HepG2 (cell line): Measurements from ENCODE around the gene ANKS1B. TPM values are rescaled to one million over a fixed set of nuclear protein-coding genes. Genes with fewer than 3 reads are reported as not detected.

Source experiments
- ATAC-seq: fragments of 200-7000 bp; cut with Tn5 transposase; 3 replicates; pipeline ENCODE4 v1.9.1; 2020; ENCODE audit warnings: mild to moderate bottlenecking, moderate library complexity
- BruUV-seq: library from RNA; stranded (reverse); fragments of 400-500 nt; replicated peaks from 2 replicates; lab custom pipeline; 2021; lab: Mats Ljungman, UMichigan
- CTCF ChIA-PET: fragments of 300-600 bp; formaldehyde crosslinking; extraction: SDS; loops from one replicate; lab custom pipeline; 2021; ENCODE audit warnings: low total read pairs, inconsistent platforms, low intra/inter-chr PET ratio; lab: Yijun Ruan, JAX
- POLR2A ChIA-PET: fragments of 350-600 bp; sonication (Branson Sonifier 250); formaldehyde crosslinking; loops from one replicate; lab custom pipeline; 2020; ENCODE audit warnings: antibody characterized with exemption, inconsistent platforms; lab: Yijun Ruan, JAX
- DNase-seq: peaks from one replicate; pipeline ENCODE4 v3.0.0-alpha.2; 2015; ENCODE audit warnings: low spot score
- FAIRE-seq: peaks from 3 replicates; lab custom pipeline; 2011; peaks lifted over from hg19 to GRCh38; lab: Jason Lieb, UNC
- H2AFZ ChIP-seq: one replicate; pipeline ENCODE4 v1.6.1; 2011; ENCODE audit warnings: low read length, inconsistent platforms
- H3K27ac ChIP-seq: fragments of 300-600 bp; 3 replicates; pipeline ENCODE4 v1.8.0; 2011; ENCODE audit warnings: mixed run types, mild to moderate bottlenecking, mixed read lengths, low read length, inconsistent platforms; ENCODE audit not compliant: insufficient read depth; ENCODE audit errors: extremely low read length
- H3K27me3 ChIP-seq, 2 experiments: fragments of 200-600 bp in 1 of 2; 2 replicates in 1 of 2; 3 replicates in 1 of 2; pipeline versions ENCODE4 v1.6.0 to v1.8.0; 2011; ENCODE audit warnings: low read length in 2 of 2, mild to moderate bottlenecking in 2 of 2, moderate library complexity in 2 of 2, inconsistent platforms in 1 of 2; ENCODE audit not compliant: insufficient read depth in 2 of 2, control insufficient read depth in 1 of 2
- H3K36me3 ChIP-seq, 2 experiments: fragments of 200-600 bp in 1 of 2; replicated peaks in 1 of 2; 2 replicates in 1 of 2; 3 replicates in 1 of 2; pipeline versions ENCODE4 v1.5.1 to v1.8.0; 2011; ENCODE audit warnings: low read length in 2 of 2, inconsistent platforms in 1 of 2; ENCODE audit not compliant: insufficient read depth in 2 of 2, control insufficient read depth in 1 of 2
- H3K4me1 ChIP-seq: 2 replicates; pipeline ENCODE4 v1.5.1; 2012; ENCODE audit warnings: low read length, inconsistent platforms; ENCODE audit not compliant: insufficient read depth
- H3K4me2 ChIP-seq: 2 replicates; pipeline ENCODE4 v1.6.0; 2011; ENCODE audit warnings: low read depth, low read length, inconsistent platforms
- H3K4me3 ChIP-seq, 3 experiments: fragments of 200-600 bp in 1 of 3; sonication (generic), shearing (Covaris generic) in 1 of 3; replicated peaks in 1 of 3; 2 replicates each; pipeline ENCODE4 v1.5.1; 2011 to 2016; ENCODE audit warnings: low read length in 3 of 3, inconsistent platforms in 2 of 3, low read depth in 2 of 3, mild to moderate bottlenecking in 2 of 3, control low read depth in 1 of 3, mixed read lengths in 1 of 3; ENCODE audit not compliant: insufficient read depth in 1 of 3
- H3K79me2 ChIP-seq: one replicate; pipeline ENCODE4 v1.6.1; 2011; ENCODE audit warnings: low read length, inconsistent platforms; ENCODE audit not compliant: insufficient read depth
- H3K9ac ChIP-seq: 2 replicates; pipeline ENCODE4 v1.6.0; 2011; ENCODE audit warnings: mild to moderate bottlenecking, low read depth, low read length, inconsistent platforms; ENCODE audit not compliant: insufficient read depth
- H3K9me3 ChIP-seq: 2 replicates; pipeline ENCODE4 v1.5.1; 2012; ENCODE audit warnings: mild to moderate bottlenecking, low read length
- H4K20me1 ChIP-seq: 2 replicates; pipeline ENCODE4 v1.6.0; 2011; ENCODE audit warnings: inconsistent platforms, mild to moderate bottlenecking, low read length, moderate library complexity; ENCODE audit not compliant: insufficient read depth
- ERF ChIP-seq: IDR thresholded peaks from 2 replicates; pipeline ENCODE4 v1.6.1; 2018; ENCODE audit warnings: missing biosample characterization, missing genetic modification reagents
- FOXA3 ChIP-seq: IDR thresholded peaks from 2 replicates; pipeline ENCODE4 v1.6.1; 2016; ENCODE audit warnings: missing genetic modification reagents, missing compliant biosample characterization
- IRX3 ChIP-seq: sonication (generic); formaldehyde crosslinking; IDR thresholded peaks from 2 replicates; pipeline ENCODE4 v1.8.1; 2023; ENCODE audit warnings: mild to moderate bottlenecking, low read depth, missing genetic modification reagents, borderline replicate concordance
- KLF12 ChIP-seq: sonication (generic); formaldehyde crosslinking; IDR thresholded peaks from 2 replicates; pipeline ENCODE4 v1.4.0; 2020; ENCODE audit warnings: missing genetic modification reagents, borderline replicate concordance
- MEIS1 ChIP-seq: sonication (generic); formaldehyde crosslinking; IDR thresholded peaks from 2 replicates; pipeline ENCODE4 v1.9.0; 2021; ENCODE audit warnings: mild to moderate bottlenecking, missing genetic modification reagents, moderate library complexity, borderline replicate concordance
- MXD4 ChIP-seq: IDR thresholded peaks from 2 replicates; pipeline ENCODE4 v1.6.1; 2016; ENCODE audit warnings: mild to moderate bottlenecking, missing biosample characterization, missing genetic modification reagents
- PHF5A ChIP-seq: IDR thresholded peaks from one replicate; pipeline ENCODE4 v1.6.1; 2018; ENCODE audit warnings: low read depth, missing genetic modification reagents; ENCODE audit not compliant: unreplicated experiment
- REL ChIP-seq: sonication (generic); formaldehyde crosslinking; conservative IDR thresholded peaks from 2 replicates; pipeline ENCODE4 v1.8.0; 2022; ENCODE audit warnings: mild to moderate bottlenecking, missing genetic modification reagents, moderate library complexity
- ZNF563 ChIP-seq: sonication (generic); formaldehyde crosslinking; IDR thresholded peaks from 2 replicates; pipeline ENCODE4 v1.8.0; 2022; ENCODE audit warnings: mild to moderate bottlenecking, moderate library complexity, missing genetic modification reagents
- ZNF567 ChIP-seq: sonication (generic); formaldehyde crosslinking; IDR thresholded peaks from 2 replicates; pipeline ENCODE4 v1.8.1; 2023; ENCODE audit warnings: mild to moderate bottlenecking, missing genetic modification reagents, borderline replicate concordance
- ZNF713 ChIP-seq: sonication (generic); formaldehyde crosslinking; IDR thresholded peaks from 2 replicates; pipeline ENCODE4 v1.4.0; 2020; ENCODE audit warnings: mild to moderate bottlenecking, missing genetic modification reagents
- ZSCAN29 ChIP-seq: sonication (generic); formaldehyde crosslinking; conservative IDR thresholded peaks from 2 replicates; pipeline ENCODE4 v1.4.0; 2020; ENCODE audit warnings: mild to moderate bottlenecking, missing genetic modification reagents
- WGBS: methylation state at CpG from one replicate; pipeline ENCODE4 v1.1.6; 2017; ENCODE audit warnings: low lambda C conversion rate; 5-methylcytosine and 5-hydroxymethylcytosine counted together
- in situ Hi-C: cut with HindIII; loops from 2 replicates; pipeline ENCODE4 v1.10.0; 2017; ENCODE audit warnings: low pct_unique_long_range_greater_than_20kb; ENCODE audit not compliant: extremely low pct_ligation_motif_present
- intact Hi-C: fragments of 100-400 bp; cut with micrococcal nuclease; formaldehyde crosslinking; loops from one replicate; pipeline ENCODE4 v1.10.0; 2022; ENCODE audit not compliant: unreplicated experiment
- polyA plus RNA-seq, 8 experiments: library from polyadenylated mRNA; depleted of rRNA in 3 of 8; stranded (reverse) in 7 of 8; unstranded in 1 of 8; fragments of >200 nt; fragmentation: Illumina TruSeq in 4 of 8; extraction: Trizol in 4 of 8; gene quantifications; 2 replicates each; pipeline versions ENCODE4 v1.2.1 to v1.2.3, GENCODE V29; 2011 to 2016; ENCODE audit warnings: low read depth in 4 of 8, missing spikeins in 1 of 8, mixed read lengths in 1 of 8; ENCODE audit not compliant: insufficient read depth in 1 of 8
- total RNA-seq, 5 experiments: library from RNA; depleted of rRNA; stranded (reverse); fragments of >200 nt; fragmentation: Illumina TruSeq; extraction: Trizol; gene quantifications; 2 replicates each; pipeline ENCODE4 v1.2.3, GENCODE V29; 2016; ENCODE audit warnings: low read depth in 1 of 5
- TF ChIP-seq, protein P1 (sequence below): sonication (generic); formaldehyde crosslinking; IDR thresholded peaks from 2 replicates; pipeline ENCODE4 v1.8.1; 2022; ENCODE audit warnings: mild to moderate bottlenecking, missing genetic modification reagents
- TF ChIP-seq, protein P2 (sequence below): sonication (generic); formaldehyde crosslinking; IDR thresholded peaks from 2 replicates; pipeline ENCODE4 v1.4.0; 2020; ENCODE audit warnings: missing genetic modification reagents
- TF ChIP-seq, protein P3 (sequence below): sonication (generic); formaldehyde crosslinking; IDR thresholded peaks from 2 replicates; pipeline ENCODE4 v1.9.0; 2021; ENCODE audit warnings: missing genetic modification reagents, mild to moderate bottlenecking, borderline replicate concordance
- TF ChIP-seq, protein P4 (sequence below): sonication (generic); formaldehyde crosslinking; conservative IDR thresholded peaks from 2 replicates; pipeline ENCODE4 v1.4.0; 2020; ENCODE audit warnings: missing genetic modification reagents
- TF ChIP-seq, protein P5 (sequence below): sonication (generic); formaldehyde crosslinking; IDR thresholded peaks from 2 replicates; pipeline ENCODE4 v1.4.0; 2020; ENCODE audit warnings: missing genetic modification reagents

The ANKS1B gene
- total and polyA plus RNA-seq, 2 of the 13 experiments (the other 11 are each of a cell fraction or from before 2014, with no cell fraction given): 0.15 TPM; not detected in 1

DNA sequence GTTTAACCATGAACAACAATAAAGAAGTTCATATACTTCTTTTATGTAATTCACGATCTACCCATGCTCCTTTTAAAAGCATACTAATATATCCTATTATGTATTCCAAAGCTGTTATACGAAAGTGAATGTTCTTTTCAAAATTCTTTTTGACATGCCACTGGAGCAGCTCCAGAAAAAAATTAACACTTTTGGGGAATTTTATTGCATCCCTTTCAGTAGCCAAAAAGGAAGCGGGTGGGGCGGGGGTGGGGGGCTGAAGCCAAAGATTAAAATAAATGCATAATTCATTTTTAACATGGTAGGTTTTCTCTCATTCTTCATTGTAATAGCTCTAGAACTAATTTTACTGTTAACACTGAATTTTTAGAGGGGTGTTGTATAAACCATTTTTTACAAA lies 123.0 kb downstream of the ANKS1B start (continued):
- TF ChIP-seq, protein P1, sequence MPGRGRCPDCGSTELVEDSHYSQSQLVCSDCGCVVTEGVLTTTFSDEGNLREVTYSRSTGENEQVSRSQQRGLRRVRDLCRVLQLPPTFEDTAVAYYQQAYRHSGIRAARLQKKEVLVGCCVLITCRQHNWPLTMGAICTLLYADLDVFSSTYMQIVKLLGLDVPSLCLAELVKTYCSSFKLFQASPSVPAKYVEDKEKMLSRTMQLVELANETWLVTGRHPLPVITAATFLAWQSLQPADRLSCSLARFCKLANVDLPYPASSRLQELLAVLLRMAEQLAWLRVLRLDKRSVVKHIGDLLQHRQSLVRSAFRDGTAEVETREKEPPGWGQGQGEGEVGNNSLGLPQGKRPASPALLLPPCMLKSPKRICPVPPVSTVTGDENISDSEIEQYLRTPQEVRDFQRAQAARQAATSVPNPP (CRISPR knock-in tag): no peak
- TF ChIP-seq, protein P2, sequence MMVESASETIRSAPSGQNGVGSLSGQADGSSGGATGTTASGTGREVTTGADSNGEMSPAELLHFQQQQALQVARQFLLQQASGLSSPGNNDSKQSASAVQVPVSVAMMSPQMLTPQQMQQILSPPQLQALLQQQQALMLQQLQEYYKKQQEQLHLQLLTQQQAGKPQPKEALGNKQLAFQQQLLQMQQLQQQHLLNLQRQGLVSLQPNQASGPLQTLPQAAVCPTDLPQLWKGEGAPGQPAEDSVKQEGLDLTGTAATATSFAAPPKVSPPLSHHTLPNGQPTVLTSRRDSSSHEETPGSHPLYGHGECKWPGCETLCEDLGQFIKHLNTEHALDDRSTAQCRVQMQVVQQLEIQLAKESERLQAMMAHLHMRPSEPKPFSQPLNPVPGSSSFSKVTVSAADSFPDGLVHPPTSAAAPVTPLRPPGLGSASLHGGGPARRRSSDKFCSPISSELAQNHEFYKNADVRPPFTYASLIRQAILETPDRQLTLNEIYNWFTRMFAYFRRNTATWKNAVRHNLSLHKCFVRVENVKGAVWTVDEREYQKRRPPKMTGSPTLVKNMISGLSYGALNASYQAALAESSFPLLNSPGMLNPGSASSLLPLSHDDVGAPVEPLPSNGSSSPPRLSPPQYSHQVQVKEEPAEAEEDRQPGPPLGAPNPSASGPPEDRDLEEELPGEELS (CRISPR knock-in tag): no peak
- TF ChIP-seq ZSCAN29 (CRISPR knock-in tag) (no peak), ERF (no peak)
- TF ChIP-seq, protein P3, sequence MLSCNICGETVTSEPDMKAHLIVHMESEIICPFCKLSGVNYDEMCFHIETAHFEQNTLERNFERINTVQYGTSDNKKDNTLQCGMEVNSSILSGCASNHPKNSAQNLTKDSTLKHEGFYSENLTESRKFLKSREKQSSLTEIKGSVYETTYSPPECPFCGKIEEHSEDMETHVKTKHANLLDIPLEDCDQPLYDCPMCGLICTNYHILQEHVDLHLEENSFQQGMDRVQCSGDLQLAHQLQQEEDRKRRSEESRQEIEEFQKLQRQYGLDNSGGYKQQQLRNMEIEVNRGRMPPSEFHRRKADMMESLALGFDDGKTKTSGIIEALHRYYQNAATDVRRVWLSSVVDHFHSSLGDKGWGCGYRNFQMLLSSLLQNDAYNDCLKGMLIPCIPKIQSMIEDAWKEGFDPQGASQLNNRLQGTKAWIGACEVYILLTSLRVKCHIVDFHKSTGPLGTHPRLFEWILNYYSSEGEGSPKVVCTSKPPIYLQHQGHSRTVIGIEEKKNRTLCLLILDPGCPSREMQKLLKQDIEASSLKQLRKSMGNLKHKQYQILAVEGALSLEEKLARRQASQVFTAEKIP: no peak

DNA sequence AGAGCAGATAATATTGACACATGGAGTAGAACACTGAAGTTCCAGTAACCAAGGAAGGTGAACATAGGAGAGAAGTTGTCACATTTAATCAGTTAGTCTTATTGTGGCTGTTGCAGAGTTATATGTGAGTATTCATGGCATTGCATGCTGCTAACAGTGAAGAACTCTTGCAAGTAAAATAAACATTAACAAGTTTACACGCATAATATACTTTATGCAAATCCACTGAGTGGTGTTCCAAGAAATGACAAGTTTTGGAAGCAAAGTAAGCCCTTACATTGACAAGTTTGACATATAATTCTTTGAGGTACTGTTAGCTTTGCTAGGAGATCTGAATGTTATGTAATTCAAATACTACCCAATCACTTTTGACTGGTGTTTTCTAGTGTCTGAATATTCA lies 125.6 kb downstream of the ANKS1B start:
- no peak for FAIRE-seq
- POLR2A ChIA-PET: no interaction called here
- 0% methylated on average over 1 of the region's 1 CpG for WGBS
- TF ChIP-seq KLF12 (CRISPR knock-in tag) (no peak), PHF5A (CRISPR knock-in tag) (no peak), MEIS1 (no peak), FOXA3 (CRISPR knock-in tag) (no peak), REL (CRISPR knock-in tag) (no peak), MXD4 (CRISPR knock-in tag) (no peak), IRX3 (CRISPR knock-in tag) (no peak), ZNF563 (CRISPR knock-in tag) (no peak), ZNF713 (no peak), ZNF567 (CRISPR knock-in tag) (no peak)
- TF ChIP-seq, protein P4, sequence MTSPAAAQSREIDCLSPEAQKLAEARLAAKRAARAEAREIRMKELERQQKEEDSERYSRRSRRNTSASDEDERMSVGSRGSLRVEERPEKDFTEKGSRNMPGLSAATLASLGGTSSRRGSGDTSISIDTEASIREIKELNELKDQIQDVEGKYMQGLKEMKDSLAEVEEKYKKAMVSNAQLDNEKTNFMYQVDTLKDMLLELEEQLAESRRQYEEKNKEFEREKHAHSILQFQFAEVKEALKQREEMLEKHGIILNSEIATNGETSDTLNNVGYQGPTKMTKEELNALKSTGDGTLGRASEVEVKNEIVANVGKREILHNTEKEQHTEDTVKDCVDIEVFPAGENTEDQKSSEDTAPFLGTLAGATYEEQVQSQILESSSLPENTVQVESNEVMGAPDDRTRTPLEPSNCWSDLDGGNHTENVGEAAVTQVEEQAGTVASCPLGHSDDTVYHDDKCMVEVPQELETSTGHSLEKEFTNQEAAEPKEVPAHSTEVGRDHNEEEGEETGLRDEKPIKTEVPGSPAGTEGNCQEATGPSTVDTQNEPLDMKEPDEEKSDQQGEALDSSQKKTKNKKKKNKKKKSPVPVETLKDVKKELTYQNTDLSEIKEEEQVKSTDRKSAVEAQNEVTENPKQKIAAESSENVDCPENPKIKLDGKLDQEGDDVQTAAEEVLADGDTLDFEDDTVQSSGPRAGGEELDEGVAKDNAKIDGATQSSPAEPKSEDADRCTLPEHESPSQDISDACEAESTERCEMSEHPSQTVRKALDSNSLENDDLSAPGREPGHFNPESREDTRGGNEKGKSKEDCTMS: no peak
- TF ChIP-seq, protein P5, sequence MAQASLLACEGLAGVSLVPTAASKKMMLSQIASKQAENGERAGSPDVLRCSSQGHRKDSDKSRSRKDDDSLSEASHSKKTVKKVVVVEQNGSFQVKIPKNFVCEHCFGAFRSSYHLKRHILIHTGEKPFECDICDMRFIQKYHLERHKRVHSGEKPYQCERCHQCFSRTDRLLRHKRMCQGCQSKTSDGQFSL (CRISPR knock-in tag): no peak

More for the DNA sequence above, 125.6 kb downstream of the ANKS1B start:
- Histone ChIP-seq H3K4me1 (no peaks in the 10 kb centered on the region), H2AFZ (no peak overlapping the region), H3K4me2 (no peak overlapping the region), H3K27me3 (no peaks in the 10 kb centered on the region), H3K9me3 (no peaks in the 10 kb centered on the region), H3K9ac (no peak overlapping the region), H3K36me3 (no peaks in the 10 kb centered on the region), H4K20me1 (no peaks in the 10 kb centered on the region), H3K4me3 (no peak overlapping the region), H3K27ac (no peak overlapping the region), H3K79me2 (no peaks in the 10 kb centered on the region)
- DNase-seq (no peak), ATAC-seq (no peak)
- intact Hi-C loops (no loop called here), in situ Hi-C loops (no loop called here)
- BruUV-seq: no TSS peak
- CTCF ChIA-PET: no interaction called here
